Measurements from ENCODE around the gene MT1H.

The MT1H gene

GRCh38 chr16:56669005-56669839 lies at the start of gene MT1H:
Gene MT1H, plus strand, starts transcription at chr16:56669814. Its CDS starts 71 bp downstream, at chr16:56669885.
- in situ Hi-C loops (cut with MboI; ENCODE audit: low sequenced_read_pairs): no loop called here

GRCh38 chr16:56620339-56620897 lies 49.2 kb upstream of the MT1H start:
- in situ Hi-C loops (cut with MboI; ENCODE audit: low sequenced_read_pairs): loop anchor here (25.0 kb wide), 1 partner anchor 108 kb away; the partner anchor contains the start of gene BBS2

- in situ Hi-C loops (cut with MboI; ENCODE audit: low sequenced_read_pairs): loop anchor here (25.0 kb wide), 1 partner anchor 110 kb away; the partner anchor contains the start of gene BBS2
Observed at GRCh38 chr16:56621665-56622445, 47.8 kb upstream of the MT1H start.

GRCh38 chr16:56623184-56623583 lies 46.4 kb upstream of the MT1H start:
- in situ Hi-C loops (cut with MboI; ENCODE audit: low sequenced_read_pairs): loop anchor here (25.0 kb wide), 1 partner anchor 111 kb away; the partner anchor contains the start of gene BBS2

- in situ Hi-C loops (cut with MboI; ENCODE audit: low sequenced_read_pairs): loop anchor here (25.0 kb wide), 1 partner anchor 111 kb away; the partner anchor contains the start of gene BBS2
Observed at GRCh38 chr16:56623637-56624036, 46.0 kb upstream of the MT1H start.

GRCh38 chr16:56625140-56625942 lies 44.3 kb upstream of the MT1H start, which contains the start of gene MT1E:
Gene MT1E, plus strand, starts transcription at chr16:56625781. Its CDS starts 71 bp downstream, at chr16:56625852.
- in situ Hi-C loops (cut with MboI; ENCODE audit: low sequenced_read_pairs): no loop called here

- in situ Hi-C loops (cut with MboI; ENCODE audit: low sequenced_read_pairs): no loop called here
Observed at GRCh38 chr16:56625943-56626654, 43.5 kb upstream of the MT1H start.

GRCh38 chr16:56626685-56627084 lies 42.9 kb upstream of the MT1H start:
- in situ Hi-C loops (cut with MboI; ENCODE audit: low sequenced_read_pairs): no loop called here

GRCh38 chr16:56628486-56629350 lies 40.9 kb upstream of the MT1H start:
- in situ Hi-C loops (cut with MboI; ENCODE audit: low sequenced_read_pairs): no loop called here

GRCh38 chr16:56629531-56629930 lies 40.1 kb upstream of the MT1H start:
- in situ Hi-C loops (cut with MboI; ENCODE audit: low sequenced_read_pairs): no loop called here

- in situ Hi-C loops (cut with MboI; ENCODE audit: low sequenced_read_pairs): no loop called here
Observed at GRCh38 chr16:56630134-56630533, 39.5 kb upstream of the MT1H start.

GRCh38 chr16:56631197-56631596 lies 38.4 kb upstream of the MT1H start:
- in situ Hi-C loops (cut with MboI; ENCODE audit: low sequenced_read_pairs): no loop called here

GRCh38 chr16:56631832-56632155 lies 37.8 kb upstream of the MT1H start:
- in situ Hi-C loops (cut with MboI; ENCODE audit: low sequenced_read_pairs): no loop called here

- in situ Hi-C loops (cut with MboI; ENCODE audit: low sequenced_read_pairs): no loop called here
Observed at GRCh38 chr16:56632156-56632847, 37.3 kb upstream of the MT1H start, which contains the start of gene MT1M. Gene MT1M, plus strand, starts transcription at chr16:56632659. Its CDS starts 73 bp downstream, at chr16:56632732.

GRCh38 chr16:56632848-56633365 lies 36.7 kb upstream of the MT1H start:
- in situ Hi-C loops (cut with MboI; ENCODE audit: low sequenced_read_pairs): no loop called here

- in situ Hi-C loops (cut with MboI; ENCODE audit: low sequenced_read_pairs): no loop called here
Observed at GRCh38 chr16:56633535-56633934, 36.1 kb upstream of the MT1H start.

- in situ Hi-C loops (cut with MboI; ENCODE audit: low sequenced_read_pairs): no loop called here
Observed at GRCh38 chr16:56634715-56635440, 34.7 kb upstream of the MT1H start.

Data from HL-60/S4 (cell line).